CD4-positive, alpha-beta memory T cell (primary cell): ENCODE data around the gene PML. TPM values are rescaled to one million over a fixed set of nuclear protein-coding genes. Genes with fewer than 3 reads are reported as not detected.
A peak's percentile ranks its signal among the peaks of the same experiment; 100 is the strongest.

ENCODE experiments used
- CTCF ChIA-PET: fragments of 350-600 bp; sonication (Branson Sonifier 250); formaldehyde crosslinking; loops from one replicate; lab custom pipeline; 2021; ENCODE audit warnings: inconsistent platforms; ENCODE audit not compliant: partially characterized antibody; lab: Charles Lee
- POLR2A ChIA-PET: fragments of 350-600 bp; sonication (Branson Sonifier 250); formaldehyde crosslinking; loops from one replicate; lab custom pipeline; 2021; ENCODE audit not compliant: partially characterized antibody; lab: Charles Lee
- DNase-seq, 5 donors: peaks; one replicate each; pipeline versions ENCODE4 v3.0.0 to v3.0.0-alpha.2; 2020 to 2022; ENCODE audit warnings: mixed read lengths in 1 of 5
- H3K27ac ChIP-seq: one replicate; pipeline ENCODE4 v1.7.0; 2013; ENCODE audit warnings: low read depth, low read length
- H3K27me3 ChIP-seq: 2 replicates; pipeline ENCODE4 v1.7.0; 2013; ENCODE audit warnings: mild to moderate bottlenecking, low read length, moderate library complexity; ENCODE audit not compliant: insufficient read depth
- H3K36me3 ChIP-seq: 2 replicates; pipeline ENCODE4 v1.7.0; 2013; ENCODE audit warnings: mild to moderate bottlenecking, low read length, moderate library complexity; ENCODE audit not compliant: insufficient read depth
- H3K4me1 ChIP-seq: 2 replicates; pipeline ENCODE4 v1.7.0; 2013; ENCODE audit warnings: mild to moderate bottlenecking, low read length, moderate library complexity; ENCODE audit not compliant: insufficient read depth
- H3K4me3 ChIP-seq, 2 donors: one replicate each; pipeline ENCODE4 v1.7.0; 2013; ENCODE audit warnings: low read length in 2 of 2, mild to moderate bottlenecking in 1 of 2
- H3K9me3 ChIP-seq, 2 donors: one replicate each; pipeline ENCODE4 v1.7.0; 2013; ENCODE audit warnings: low read length in 2 of 2, control low read depth in 1 of 2; ENCODE audit not compliant: control insufficient read depth in 1 of 2
- H3K27ac Mint-ChIP-seq, 7 donors: one replicate each; pipeline ENCODE4 v1.8.0; 2020 to 2021; ENCODE audit warnings: mixed read lengths in 7 of 7, mild to moderate bottlenecking in 6 of 7, inconsistent platforms in 3 of 7, moderate library complexity in 3 of 7
- H3K27me3 Mint-ChIP-seq, 2 donors: one replicate each; pipeline ENCODE4 v1.8.0; 2020 to 2021; ENCODE audit warnings: mixed read lengths in 2 of 2
- H3K36me3 Mint-ChIP-seq, 2 donors: one replicate each; pipeline ENCODE4 v1.8.0; 2020 to 2021; ENCODE audit warnings: mixed read lengths in 2 of 2, inconsistent platforms in 1 of 2, mild to moderate bottlenecking in 1 of 2
- H3K4me1 Mint-ChIP-seq, 4 donors: one replicate each; pipeline ENCODE4 v1.8.0; 2020 to 2021; ENCODE audit warnings: mixed read lengths in 4 of 4, mild to moderate bottlenecking in 1 of 4
- H3K4me3 Mint-ChIP-seq, 8 donors: one replicate each; pipeline ENCODE4 v1.8.0; 2020 to 2021; ENCODE audit warnings: mixed read lengths in 8 of 8, mild to moderate bottlenecking in 7 of 8, moderate library complexity in 6 of 8, inconsistent platforms in 3 of 8
- H3K9me3 Mint-ChIP-seq, 8 donors: one replicate each; pipeline ENCODE4 v1.8.0; 2020 to 2021; ENCODE audit warnings: mixed read lengths in 8 of 8, mild to moderate bottlenecking in 5 of 8, inconsistent platforms in 3 of 8, moderate library complexity in 1 of 8
- intact Hi-C: fragments of 100-400 bp; cut with micrococcal nuclease; formaldehyde crosslinking; loops from one replicate; pipeline ENCODE4 v1.15.1; 2023
- polyA plus RNA-seq, 2 donors: library from polyadenylated mRNA; unstranded; fragments of 300-500 nt; fragmentation: Illumina TruSeq; gene quantifications; one replicate each; pipeline ENCODE4 v1.2.3, GENCODE V29; 2021
- total RNA-seq, 2 experiments: library from RNA; stranded (reverse); gene quantifications; one replicate each; pipeline ENCODE4 v1.2.3, GENCODE V29; 2021

Gene PML
- total and polyA plus RNA-seq, 4 experiments from 2014 or later, result 9.6 to 66.6 (median 47.4) TPM

DNA sequence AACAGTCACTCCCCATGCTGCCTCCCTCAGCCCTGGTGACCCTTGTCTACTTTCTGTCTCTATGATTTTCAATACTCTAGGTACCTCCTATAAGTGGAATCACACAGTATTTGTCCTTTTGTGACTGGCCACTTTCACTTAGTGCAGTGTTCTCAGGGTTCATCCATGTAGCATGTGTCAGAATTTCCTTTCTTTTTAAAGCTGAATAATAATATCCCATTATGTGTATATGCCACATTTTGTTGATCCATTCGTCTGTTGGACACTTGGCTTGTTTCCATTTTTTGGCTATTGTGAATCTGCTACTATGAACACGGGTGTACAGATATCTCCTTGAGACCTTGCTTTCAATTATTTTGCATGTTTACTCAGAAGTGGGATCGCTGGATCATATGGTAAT is 34.1 kb downstream of the PML start:
- ChIA-PET CTCF (interaction anchor here (1.2 to 1.8 kb wide), 2 partner anchors 19 to 56 kb away, joined by 4 to 6 read pairs; no protein-coding TSS in a partner anchor), POLR2A (no interaction called here)
- Histone ChIP-seq H3K4me3 (no peak overlapping the region), H3K36me3 (peaks cover 54% of the 10 kb centered on the region), H3K4me1 (no peaks in the 10 kb centered on the region), H3K27me3 (no peaks in the 10 kb centered on the region), H3K9me3 (no peaks in the 10 kb centered on the region), H3K27ac (no peak overlapping the region)
- H3K36me3 Mint-ChIP-seq, result peaks cover 34 to 62% of the 10 kb centered on the region in 2 donors
- H3K27me3 Mint-ChIP-seq, result no peaks in the 10 kb centered on the region
- H3K9me3 Mint-ChIP-seq, result no peaks in the 10 kb centered on the region
- peak overlapping the region in 2 of 7 donors; percentile 5 to 52 for H3K27ac Mint-ChIP-seq
- no peak overlapping the region for H3K4me3 Mint-ChIP-seq
- DNase-seq, result no peak
- intact Hi-C loops, result no loop called here
- peaks cover 0 to 4% (median 0%) of the 10 kb centered on the region in 4 donors for H3K4me1 Mint-ChIP-seq

DNA sequence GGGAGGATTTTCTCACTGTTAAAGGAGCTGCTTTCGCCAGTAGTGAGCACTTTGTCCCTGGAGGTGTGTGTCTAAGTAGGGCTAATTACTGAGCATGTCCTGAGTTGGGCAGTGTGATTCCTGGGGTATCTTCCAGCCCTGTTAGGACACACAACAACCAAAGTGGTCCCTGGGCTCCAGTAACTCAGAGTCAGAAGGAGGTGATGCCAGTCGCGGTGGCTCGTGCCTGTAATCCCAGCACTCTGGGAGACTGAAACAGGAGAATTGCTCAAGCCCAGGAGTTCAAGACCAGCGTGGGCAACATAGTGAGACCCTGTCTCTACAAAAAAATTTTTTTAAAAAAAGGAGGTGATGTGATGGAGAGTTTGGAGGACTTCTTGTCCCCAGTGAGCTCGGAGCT is 37.5 kb downstream of the PML start:
- CTCF ChIA-PET, result no interaction called here
- peak overlapping the region; percentile 3 for H3K27ac ChIP-seq
- POLR2A ChIA-PET, result no interaction called here
- no peaks in the 10 kb centered on the region for H3K27me3 Mint-ChIP-seq
- no peaks in the 10 kb centered on the region for H3K9me3 ChIP-seq
- no peak overlapping the region for H3K4me3 ChIP-seq
- H3K4me1 ChIP-seq, result no peaks in the 10 kb centered on the region
- no peaks in the 10 kb centered on the region for H3K27me3 ChIP-seq
- peaks cover 50% of the 10 kb centered on the region for H3K36me3 ChIP-seq
- no peaks in the 10 kb centered on the region for H3K9me3 Mint-ChIP-seq
- no peaks in the 10 kb centered on the region for H3K4me1 Mint-ChIP-seq
- peaks cover 35 to 71% of the 10 kb centered on the region in 2 donors for H3K36me3 Mint-ChIP-seq
- no peak overlapping the region for H3K4me3 Mint-ChIP-seq
- DNase-seq, result no peak
- H3K27ac Mint-ChIP-seq, result peak overlapping the region in 3 of 7 donors; percentile 30 to 65 (median 35)
- intact Hi-C loops, result no loop called here

DNA sequence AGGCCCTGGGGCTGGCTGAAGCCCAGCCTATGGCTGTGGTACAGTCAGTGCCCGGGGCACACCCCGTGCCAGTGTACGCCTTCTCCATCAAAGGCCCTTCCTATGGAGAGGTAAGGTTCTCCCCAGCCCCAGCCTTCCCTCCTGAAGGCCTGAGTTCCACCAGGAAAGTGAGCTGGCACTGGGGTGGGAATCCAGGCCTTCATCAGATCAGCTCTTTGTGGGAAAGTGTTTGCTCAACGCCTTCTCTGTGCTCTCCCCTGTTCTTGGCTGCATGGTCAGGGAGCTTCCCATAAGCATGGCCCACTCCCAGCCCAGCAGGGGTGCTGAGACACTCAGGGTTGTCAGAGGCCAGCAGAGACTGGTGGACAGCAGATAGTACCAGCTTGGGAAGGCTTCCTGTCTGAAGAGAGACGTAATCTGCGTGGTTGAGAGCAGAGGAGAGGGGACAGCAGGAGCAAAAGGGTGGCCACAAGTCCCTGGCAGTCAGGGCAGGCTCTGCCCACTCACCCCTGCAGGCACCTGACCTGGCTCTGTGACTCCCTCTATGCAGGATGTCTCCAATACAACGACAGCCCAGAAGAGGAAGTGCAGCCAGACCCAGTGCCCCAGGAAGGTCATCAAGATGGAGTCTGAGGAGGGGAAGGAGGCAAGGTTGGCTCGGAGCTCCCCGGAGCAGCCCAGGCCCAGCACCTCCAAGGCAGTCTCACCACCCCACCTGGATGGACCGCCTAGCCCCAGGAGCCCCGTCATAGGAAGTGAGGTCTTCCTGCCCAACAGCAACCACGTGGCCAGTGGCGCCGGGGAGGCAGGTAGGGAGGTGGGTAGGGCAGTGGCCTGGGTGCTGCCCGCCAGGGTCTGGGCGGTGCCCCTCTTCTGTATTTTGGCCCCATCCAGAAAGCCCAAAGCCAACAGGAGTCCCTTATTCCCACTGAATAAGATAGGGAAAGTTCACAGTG is 38.4 kb downstream of the PML start:
- DNase-seq, result no peak
- Histone ChIP-seq H3K9me3 (no peaks in the 10 kb centered on the region), H3K4me1 (no peaks in the 10 kb centered on the region), H3K4me3 (no peak overlapping the region), H3K27ac (peak overlapping the region; percentile 3), H3K36me3 (peaks cover 42% of the 10 kb centered on the region), H3K27me3 (no peaks in the 10 kb centered on the region)
- ChIA-PET CTCF (no interaction called here), POLR2A (no interaction called here)
- H3K9me3 Mint-ChIP-seq, result no peaks in the 10 kb centered on the region
- H3K27me3 Mint-ChIP-seq, result no peaks in the 10 kb centered on the region
- peak overlapping the region in 4 of 7 donors; percentile 8 to 65 (median 38) for H3K27ac Mint-ChIP-seq
- H3K4me1 Mint-ChIP-seq, result no peaks in the 10 kb centered on the region
- no peak overlapping the region for H3K4me3 Mint-ChIP-seq
- H3K36me3 Mint-ChIP-seq, result peaks cover 38 to 76% of the 10 kb centered on the region in 2 donors
- intact Hi-C loops, result no loop called here

DNA sequence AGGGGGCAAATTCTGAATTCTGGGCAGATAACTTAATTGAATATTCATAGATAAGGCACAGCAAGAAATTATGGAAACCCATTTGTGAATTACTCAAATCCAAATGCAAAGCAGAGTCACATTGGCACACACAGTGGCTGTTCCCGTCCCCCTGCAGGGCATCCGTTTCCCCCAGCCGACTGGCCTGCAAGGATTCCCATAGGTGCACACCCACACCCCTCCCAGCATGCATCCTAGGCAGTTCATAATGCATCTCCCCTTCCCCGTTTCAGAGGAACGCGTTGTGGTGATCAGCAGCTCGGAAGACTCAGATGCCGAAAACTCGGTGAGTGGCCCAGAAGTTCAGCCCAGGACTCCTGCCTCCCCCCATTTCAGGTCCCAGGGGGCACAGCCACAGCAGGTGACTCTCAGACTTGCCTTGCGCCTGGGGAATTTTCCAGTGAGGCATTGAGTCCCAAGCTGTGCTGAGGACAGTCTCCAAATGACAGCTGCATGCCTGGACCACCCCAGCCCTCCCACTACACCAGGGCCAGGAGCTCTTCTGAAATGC is 39.8 kb downstream of the PML start:
- H3K27ac ChIP-seq, result no peak overlapping the region
- no peaks in the 10 kb centered on the region for H3K9me3 ChIP-seq
- Mint-ChIP-seq H3K4me3 (no peak overlapping the region), H3K27me3 (no peaks in the 10 kb centered on the region), H3K9me3 (no peaks in the 10 kb centered on the region), H3K4me1 (no peaks in the 10 kb centered on the region), H3K27ac (no peak overlapping the region), H3K36me3 (peaks cover 41 to 74% of the 10 kb centered on the region in 2 donors)
- peaks cover 42% of the 10 kb centered on the region for H3K36me3 ChIP-seq
- ChIA-PET POLR2A (no interaction called here), CTCF (no interaction called here)
- DNase-seq, result no peak
- no peak overlapping the region for H3K4me3 ChIP-seq
- H3K4me1 ChIP-seq, result no peaks in the 10 kb centered on the region
- no peaks in the 10 kb centered on the region for H3K27me3 ChIP-seq
- intact Hi-C loops, result no loop called here

DNA sequence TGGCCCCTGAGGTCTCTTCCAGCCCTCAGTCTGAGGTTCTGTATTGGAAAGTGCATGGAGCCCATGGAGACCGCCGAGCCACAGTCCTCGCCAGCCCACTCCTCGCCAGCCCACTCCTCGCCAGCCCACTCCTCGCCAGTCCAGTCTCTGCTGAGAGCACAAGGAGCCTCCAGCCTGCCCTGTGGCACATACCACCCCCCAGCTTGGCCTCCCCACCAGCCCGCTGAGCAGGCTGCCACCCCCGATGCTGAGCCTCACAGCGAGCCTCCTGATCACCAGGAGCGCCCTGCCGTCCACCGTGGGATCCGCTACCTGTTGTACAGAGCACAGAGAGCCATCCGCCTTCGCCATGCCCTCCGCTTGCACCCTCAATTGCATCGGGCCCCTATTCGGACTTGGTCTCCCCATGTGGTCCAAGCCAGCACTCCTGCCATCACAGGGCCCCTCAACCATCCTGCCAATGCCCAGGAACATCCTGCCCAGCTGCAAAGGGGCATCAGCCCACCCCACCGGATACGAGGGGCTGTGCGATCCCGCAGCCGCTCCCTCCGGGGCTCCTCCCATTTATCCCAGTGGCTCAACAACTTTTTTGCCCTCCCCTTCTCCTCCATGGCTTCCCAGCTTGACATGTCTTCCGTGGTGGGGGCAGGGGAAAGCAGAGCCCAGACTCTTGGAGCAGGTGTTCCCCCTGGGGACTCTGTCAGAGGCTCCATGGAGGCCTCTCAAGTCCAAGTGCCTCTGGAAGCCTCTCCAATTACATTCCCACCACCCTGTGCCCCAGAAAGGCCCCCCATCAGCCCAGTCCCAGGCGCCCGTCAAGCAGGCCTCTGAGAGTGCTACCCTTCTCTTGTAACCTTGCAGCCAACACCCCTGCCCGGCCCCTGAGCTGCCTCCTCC is 40.9 kb downstream of the PML start:
- H3K36me3 ChIP-seq, result peaks cover 40% of the 10 kb centered on the region
- H3K4me1 ChIP-seq, result no peaks in the 10 kb centered on the region
- Mint-ChIP-seq H3K27me3 (no peaks in the 10 kb centered on the region), H3K4me3 (no peak overlapping the region), H3K9me3 (no peaks in the 10 kb centered on the region), H3K36me3 (peaks cover 41 to 72% of the 10 kb centered on the region in 2 donors), H3K27ac (no peak overlapping the region), H3K4me1 (no peaks in the 10 kb centered on the region)
- DNase-seq, result no peak
- intact Hi-C loops, result no loop called here
- no peaks in the 10 kb centered on the region for H3K9me3 ChIP-seq
- CTCF ChIA-PET, result interaction anchor here (1.7 kb wide), 1 partner anchor 62 kb away, joined by 14 read pairs; no protein-coding TSS in a partner anchor
- no peak overlapping the region for H3K27ac ChIP-seq
- POLR2A ChIA-PET, result no interaction called here
- no peak overlapping the region for H3K4me3 ChIP-seq
- no peaks in the 10 kb centered on the region for H3K27me3 ChIP-seq

DNA sequence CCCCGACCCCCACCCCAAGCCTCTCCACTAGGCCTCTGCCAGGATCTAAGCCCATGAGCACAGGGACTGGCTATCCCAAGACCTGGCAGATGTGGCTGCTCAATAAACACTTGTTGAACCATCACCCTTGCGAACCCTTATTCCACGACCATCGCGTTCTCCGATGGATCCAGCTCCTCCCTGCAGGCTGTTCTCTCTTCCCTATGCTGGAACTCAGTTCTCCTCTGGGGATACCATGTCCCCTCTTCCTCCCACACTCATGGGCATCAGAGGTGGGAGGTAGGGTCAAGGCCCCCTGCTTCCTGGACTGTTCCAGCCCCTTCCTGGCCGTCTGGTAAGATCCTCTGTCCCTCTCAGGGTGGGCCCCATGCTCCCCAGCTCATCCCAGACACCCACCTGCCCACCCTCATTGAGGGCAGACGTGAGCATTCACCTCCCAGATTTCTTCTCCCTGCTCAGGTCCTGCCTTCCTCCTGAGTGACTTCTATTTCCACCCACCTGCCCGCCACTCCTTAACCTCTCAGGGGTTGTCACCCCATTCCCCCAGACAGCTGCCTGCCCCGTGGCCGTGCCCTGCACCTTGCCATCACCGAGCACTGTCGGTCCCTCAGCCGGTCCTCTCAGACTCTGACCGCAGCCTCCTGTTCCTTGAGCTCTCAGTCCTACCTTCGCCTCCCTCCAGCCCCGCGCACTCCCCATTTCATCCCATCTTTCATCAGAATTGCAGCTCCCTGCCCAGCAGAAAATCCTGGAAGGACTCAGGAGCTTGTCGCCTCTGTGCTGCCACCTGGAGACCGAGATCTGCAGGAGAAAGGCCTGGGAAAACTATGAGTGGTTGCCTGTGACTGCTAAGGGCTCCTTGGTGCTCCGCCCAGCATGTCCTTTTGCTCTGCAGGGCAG is 42.0 kb downstream of the PML start:
- Mint-ChIP-seq H3K36me3 (peaks cover 42 to 73% of the 10 kb centered on the region in 2 donors), H3K4me1 (no peaks in the 10 kb centered on the region), H3K4me3 (no peak overlapping the region), H3K9me3 (no peaks in the 10 kb centered on the region), H3K27ac (peak overlapping the region in 2 of 7 donors; percentile 38 to 64), H3K27me3 (no peaks in the 10 kb centered on the region)
- no peak overlapping the region for H3K4me3 ChIP-seq
- H3K4me1 ChIP-seq, result no peaks in the 10 kb centered on the region
- H3K9me3 ChIP-seq, result no peaks in the 10 kb centered on the region
- H3K27ac ChIP-seq, result no peak overlapping the region
- no peak for DNase-seq
- ChIA-PET POLR2A (interaction anchor here (1.0 kb wide), 1 partner anchor 64 kb away, joined by 3 read pairs; no protein-coding TSS in a partner anchor), CTCF (interaction anchor here (1.2 to 5.0 kb wide), 5 partner anchors 12 to 66 kb away, joined by 3 to 39 read pairs (median 14); no protein-coding TSS in a partner anchor)
- intact Hi-C loops, result no loop called here
- peaks cover 40% of the 10 kb centered on the region for H3K36me3 ChIP-seq
- no peaks in the 10 kb centered on the region for H3K27me3 ChIP-seq
